ENCODE data around the gene UNK. TPM values are rescaled to one million over a fixed set of nuclear protein-coding genes. Genes with fewer than 3 reads are reported as not detected.
A peak's percentile ranks its signal among the peaks of the same experiment; 100 is the strongest.

UNK gene
- total and polyA plus RNA-seq, 8 donors = 3.5 to 102 (median 19.5) TPM

GRCh38 chr17:75823257-75824041 lies 38.8 kb downstream of the UNK start:
- Histone ChIP-seq H3K27ac (peak overlapping the region in 2 of 5 donors; percentile 65 to 75), H3K9me3 (no peaks in the 10 kb centered on the region), H3K27me3 (no peaks in the 10 kb centered on the region), H3K4me3 (no peak overlapping the region), H3K4me1 (peaks cover 23 to 40% (median 39%) of the 10 kb centered on the region in 4 donors), H3K36me3 (peaks cover 47 to 89% (median 79%) of the 10 kb centered on the region in 4 donors)
- peak in 1 of 2 donors; percentile 4 for DNase-seq
- WGBS, 5 donors = 81 to 90% (median 85%) methylated on average over 12 to 28 of the region's 28 CpGs
- intact Hi-C loops (cut with DNase I; ENCODE audit: low total_unique reads) = no loop called here
- TF ChIP-seq CTCF (IDR thresholded peaks at IDR 0.05) (no peak), POLR2AphosphoS5 (IDR thresholded peaks at IDR 0.05) (no peak), EP300 (IDR thresholded peaks at IDR 0.05) (no peak), POLR2A (IDR thresholded peaks at IDR 0.05) (no peak)

GRCh38 chr17:75824050-75824552 lies 39.5 kb downstream of the UNK start:
- 92 to 96% (median 94%) methylated on average over 13 of the region's 13 CpGs for WGBS, 5 donors
- peak in 1 of 2 donors; percentile 7 for DNase-seq

GRCh38 chr17:75824666-75825065 lies 40.1 kb downstream of the UNK start:
- H3K27ac ChIP-seq = peak overlapping the region in 2 of 5 donors; percentile 35 to 56
- DNase-seq = peak in 1 of 2 donors; percentile 69
- TF ChIP-seq CTCF (IDR thresholded peaks at IDR 0.05) = no peak
- TF ChIP-seq POLR2AphosphoS5 (IDR thresholded peaks at IDR 0.05) = no peak
- H3K9me3 ChIP-seq = no peaks in the 10 kb centered on the region
- WGBS, 5 donors = 43 to 64% (median 55%) methylated on average over 2 of the region's 2 CpGs
- H3K36me3 ChIP-seq = peaks cover 34 to 88% (median 76%) of the 10 kb centered on the region in 4 donors
- no peaks in the 10 kb centered on the region for H3K27me3 ChIP-seq
- intact Hi-C loops (cut with DNase I; ENCODE audit: low total_unique reads) = no loop called here
- H3K4me3 ChIP-seq = no peak overlapping the region
- H3K4me1 ChIP-seq = peaks cover 23 to 47% (median 41%) of the 10 kb centered on the region in 4 donors

More at GRCh38 chr17:75824050-75824552, 39.5 kb downstream of the UNK start:
- no peaks in the 10 kb centered on the region for H3K9me3 ChIP-seq
- no peaks in the 10 kb centered on the region for H3K27me3 ChIP-seq
- H3K36me3 ChIP-seq = peaks cover 40 to 89% (median 79%) of the 10 kb centered on the region in 4 donors
- peaks cover 23 to 46% (median 41%) of the 10 kb centered on the region in 4 donors for H3K4me1 ChIP-seq
- intact Hi-C loops (cut with DNase I; ENCODE audit: low total_unique reads) = no loop called here
- H3K27ac ChIP-seq = peak overlapping the region in 1 of 5 donors; percentile 30
- no peak for TF ChIP-seq POLR2AphosphoS5 (IDR thresholded peaks at IDR 0.05)
- no peak for TF ChIP-seq CTCF (IDR thresholded peaks at IDR 0.05)
- TF ChIP-seq POLR2A (IDR thresholded peaks at IDR 0.05) = no peak
- TF ChIP-seq EP300 (IDR thresholded peaks at IDR 0.05) = no peak
- H3K4me3 ChIP-seq = no peak overlapping the region

GRCh38 chr17:75825149-75825552 lies 40.5 kb downstream of the UNK start:
- Histone ChIP-seq H3K4me1 (peaks cover 23 to 47% (median 41%) of the 10 kb centered on the region in 4 donors), H3K9me3 (no peaks in the 10 kb centered on the region), H3K27me3 (no peaks in the 10 kb centered on the region), H3K27ac (peak overlapping the region in 2 of 5 donors; percentile 35 to 56), H3K36me3 (peaks cover 34 to 88% (median 76%) of the 10 kb centered on the region in 4 donors), H3K4me3 (no peak overlapping the region)
- no peak for TF ChIP-seq EP300 (IDR thresholded peaks at IDR 0.05)
- no peak for TF ChIP-seq POLR2AphosphoS5 (IDR thresholded peaks at IDR 0.05)
- no peak for TF ChIP-seq CTCF (IDR thresholded peaks at IDR 0.05)
- TF ChIP-seq POLR2A (IDR thresholded peaks at IDR 0.05) = no peak
- peak in 1 of 2 donors; percentile 62 for DNase-seq
- 85 to 92% (median 90%) methylated on average over 2 to 13 of the region's 13 CpGs for WGBS, 5 donors
- intact Hi-C loops (cut with DNase I; ENCODE audit: low total_unique reads) = no loop called here
